HG02884 (cell line): ENCODE data around the gene FUOM.

Source experiments
- ATAC-seq: cut with Tn5 transposase; IDR thresholded peaks from one replicate; pipeline ENCODE4 v1.9.1; 2021; ENCODE audit warnings: mild to moderate bottlenecking, moderate library complexity; ENCODE audit not compliant: unreplicated experiment

Gene FUOM

DNA sequence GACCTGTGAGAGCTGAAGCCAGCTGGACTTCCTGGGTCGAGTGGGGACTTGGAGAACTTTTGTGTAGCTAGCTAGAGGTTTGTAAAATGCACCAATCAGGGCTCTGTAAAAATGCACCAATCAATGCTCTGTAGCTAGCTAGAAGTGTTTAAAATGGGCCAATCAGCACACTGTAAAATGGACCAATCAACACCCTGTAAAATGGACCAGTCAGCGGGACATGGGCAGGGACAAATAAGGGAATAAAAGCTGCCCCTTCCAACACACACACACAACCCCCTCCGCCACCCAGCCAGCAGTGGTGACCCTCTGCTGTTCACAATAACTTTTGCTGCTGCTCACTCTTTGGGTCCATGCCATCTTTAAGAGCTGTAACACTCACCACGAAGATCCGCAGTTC lies 42.0 kb downstream of the FUOM start:
- no peak for ATAC-seq

GRCh38 chr10:133314911-133315310 lies 42.9 kb downstream of the FUOM start:
- no peak for ATAC-seq

- ATAC-seq = no peak
Observed at GRCh38 chr10:133313192-133313591, 44.6 kb downstream of the FUOM start.

DNA sequence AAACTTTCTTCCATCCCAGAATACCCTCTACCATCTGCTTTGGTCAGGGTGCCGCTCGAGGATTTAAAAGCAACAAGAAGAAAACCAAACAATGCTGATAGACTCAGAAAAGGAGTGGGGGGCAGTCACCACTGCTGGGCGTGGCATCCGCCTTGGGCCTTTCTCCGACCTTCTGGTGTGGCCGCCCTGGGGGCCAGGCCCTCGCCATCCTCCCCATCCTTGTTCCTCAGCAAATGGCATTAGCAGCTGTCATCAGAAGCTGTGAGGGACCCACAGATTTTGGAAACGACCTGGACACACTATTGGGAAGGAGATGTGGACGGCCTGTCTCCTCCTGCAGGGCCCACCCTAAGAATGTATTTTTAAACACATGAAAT lies 45.1 kb downstream of the FUOM start:
- no peak for ATAC-seq

DNA sequence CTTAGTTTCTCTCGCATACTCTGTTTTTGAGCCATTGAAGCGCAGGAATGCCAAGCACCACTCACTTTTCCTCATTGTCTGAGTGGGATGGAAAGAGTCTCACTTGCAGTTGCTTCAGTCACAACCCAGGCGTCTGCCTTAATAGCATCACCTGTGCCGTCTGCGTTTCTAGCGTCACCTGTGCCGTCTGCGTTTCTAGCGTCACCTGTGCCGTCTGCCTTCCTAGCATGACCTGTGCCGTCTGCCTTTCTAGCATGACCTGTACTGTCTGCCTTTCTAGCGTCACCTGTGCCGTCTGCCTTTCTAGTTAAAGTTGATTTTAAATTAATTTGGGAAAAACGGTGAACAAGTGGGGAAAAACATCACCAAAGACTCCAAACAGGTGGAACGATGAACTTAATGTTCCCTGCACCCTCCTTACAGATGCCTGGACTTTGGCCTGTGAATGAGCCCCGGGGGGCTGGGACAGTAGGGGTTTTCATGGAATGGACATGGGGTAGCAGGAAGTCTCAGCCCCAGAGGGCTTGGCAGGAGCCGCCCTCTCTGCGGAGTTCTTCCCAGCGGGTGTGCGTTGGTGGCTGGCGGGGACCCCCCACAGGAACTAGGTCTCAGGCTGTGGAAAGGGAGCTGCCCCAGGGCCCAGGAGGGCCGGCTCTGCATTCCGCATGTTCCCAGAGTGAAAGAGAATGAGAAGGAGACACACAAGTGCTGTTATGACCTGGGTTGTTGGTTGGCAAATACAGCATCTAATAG lies 45.6 kb downstream of the FUOM start:
- no peak for ATAC-seq

- no peak for ATAC-seq
Observed at GRCh38 chr10:133311570-133311969, 46.2 kb downstream of the FUOM start.

DNA sequence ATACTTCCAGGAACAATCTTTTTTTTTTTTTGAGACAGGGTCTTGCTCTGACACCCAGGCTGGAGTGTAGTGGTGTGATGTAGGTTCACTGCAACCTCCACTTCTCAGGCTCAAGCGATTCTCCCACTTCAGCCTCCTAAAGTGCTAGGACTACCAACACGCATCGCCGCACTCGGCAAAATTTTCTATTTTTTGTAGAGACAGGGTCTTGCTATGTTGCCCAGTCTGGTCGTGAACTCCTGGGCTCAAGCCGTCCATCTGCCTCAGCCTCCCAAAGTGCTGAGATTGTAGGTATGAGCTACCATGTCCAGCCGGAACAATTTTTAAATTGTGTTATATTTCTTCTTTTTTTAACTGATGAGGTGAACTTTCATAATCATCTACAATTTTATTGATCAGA lies 47.0 kb downstream of the FUOM start:
- no peak for ATAC-seq

DNA sequence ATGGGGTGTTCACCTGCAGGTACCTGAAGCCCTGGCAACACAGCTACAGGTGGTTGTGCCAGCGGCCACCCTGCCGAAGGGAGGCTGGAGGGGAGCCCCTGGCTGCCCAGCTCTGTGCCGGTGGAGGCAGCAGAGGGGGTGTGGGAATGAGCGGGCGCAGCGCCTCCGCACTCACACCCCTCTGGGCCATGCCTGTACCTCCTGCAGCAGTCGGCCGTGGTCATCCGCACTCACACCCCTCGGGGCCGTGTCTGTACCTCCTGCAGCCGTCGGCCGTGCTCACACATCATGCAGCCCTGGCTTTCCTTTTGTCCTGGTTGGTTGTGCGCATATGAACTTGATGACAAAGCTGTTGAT lies 47.4 kb downstream of the FUOM start:
- no peak for ATAC-seq

- no peak for ATAC-seq
Observed at GRCh38 chr10:133309720-133310398, 48.0 kb downstream of the FUOM start.

GRCh38 chr10:133309100-133309719 lies 48.6 kb downstream of the FUOM start:
- ATAC-seq = peak; percentile 61

DNA sequence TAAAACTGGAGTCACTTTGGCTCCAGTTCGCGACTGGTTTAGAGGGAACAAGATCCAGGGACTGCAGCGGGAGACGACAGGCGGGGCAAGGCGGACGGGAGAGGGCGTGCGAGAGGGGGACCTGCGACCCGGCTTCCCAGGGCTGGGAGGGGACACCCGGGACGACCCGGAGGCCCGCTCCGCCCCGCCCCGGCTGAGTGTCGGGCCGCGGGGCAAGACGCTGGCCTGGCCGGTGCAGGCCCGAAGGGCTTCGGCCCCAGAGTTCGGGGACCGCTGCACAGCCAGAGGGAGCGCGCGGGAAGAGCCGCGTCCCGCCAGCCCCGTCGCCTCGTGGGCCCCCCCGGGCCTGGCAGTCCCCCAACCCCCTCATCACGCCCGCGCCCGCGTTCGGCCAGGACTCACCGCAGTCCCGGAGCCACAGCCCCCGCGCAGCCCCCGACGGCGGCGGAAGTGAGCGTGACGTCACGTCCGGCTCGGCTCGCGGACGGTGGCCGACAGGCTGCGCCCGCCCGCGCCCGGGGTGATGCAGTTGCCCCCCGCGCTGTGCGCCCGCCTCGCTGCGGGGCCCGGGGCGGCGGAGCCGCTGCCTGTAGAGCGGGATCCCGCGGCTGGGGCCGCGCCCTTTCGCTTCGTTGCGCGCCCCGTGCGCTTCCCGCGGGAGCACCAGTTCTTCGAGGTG lies 49.3 kb downstream of the FUOM start, which contains the start of the genes TUBGCP2 and ZNF511:
Gene TUBGCP2, minus strand, starts transcription at position 452 of the 679 bp plus-strand sequence. CDS start 5,931 bp downstream, outside the sequence.
Gene ZNF511, plus strand, starts transcription at position 494 of the 679 bp plus-strand sequence. Its CDS starts 30 bp downstream, at position 524.
- peak; percentile 65 for ATAC-seq

DNA sequence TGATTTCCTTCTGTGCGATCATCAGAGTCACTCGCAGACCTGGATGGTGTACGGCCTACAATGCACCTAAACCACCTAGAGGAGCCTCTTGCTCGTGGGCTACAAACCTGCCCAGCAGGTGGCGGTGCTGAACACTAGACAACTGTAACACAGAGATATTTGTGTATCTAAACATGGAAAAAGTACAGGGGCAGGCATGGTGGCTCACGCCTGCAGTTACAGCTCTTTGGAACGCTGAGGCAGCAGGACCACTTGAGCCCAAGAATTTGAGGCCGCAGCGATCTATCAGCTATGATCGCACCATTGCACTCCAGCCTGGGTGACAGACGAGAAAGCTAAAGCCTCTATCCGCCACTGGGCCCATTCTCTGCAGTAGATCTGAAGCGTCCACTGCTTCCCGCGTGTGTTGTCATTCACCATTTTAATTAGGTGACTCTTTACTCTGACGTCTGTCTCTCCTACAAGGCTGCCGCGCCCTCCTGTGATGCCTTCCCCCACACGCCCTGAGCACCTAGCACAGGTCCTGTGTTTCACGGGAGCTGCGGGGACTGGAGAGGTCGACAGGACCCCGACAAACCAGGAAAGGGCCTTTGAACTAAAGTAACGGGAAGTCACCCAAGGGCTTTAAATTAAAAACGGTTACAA lies 49.9 kb downstream of the FUOM start:
- ATAC-seq = peak; percentile 33

DNA sequence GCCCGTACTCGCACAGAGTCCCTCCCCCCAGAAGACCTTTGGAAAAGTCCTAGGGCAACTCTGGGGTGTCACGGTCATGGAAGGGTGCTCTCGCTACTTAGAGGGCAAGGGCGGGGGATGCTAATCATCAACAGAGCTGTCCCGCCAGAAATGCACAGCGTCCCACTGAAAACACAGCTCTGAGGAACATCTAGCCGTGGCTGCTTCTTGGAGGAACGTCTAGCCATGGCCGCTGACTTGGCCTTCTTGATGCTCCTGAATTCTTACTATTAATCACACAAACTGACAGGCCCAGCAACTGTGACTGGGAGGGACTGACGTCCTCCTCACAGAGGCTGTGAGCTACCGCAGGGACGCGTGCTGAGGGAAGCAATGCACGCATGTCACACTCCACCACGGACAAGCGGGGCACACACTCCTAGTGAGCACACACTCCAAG lies 50.9 kb downstream of the FUOM start:
- ATAC-seq = no peak

GRCh38 chr10:133306097-133306476 lies 51.7 kb downstream of the FUOM start:
- ATAC-seq = no peak
